ENCODE results near the gene FILIP1.
A peak's percentile ranks its signal among the peaks of the same experiment; 100 is the strongest.

FILIP1 gene

GRCh38 chr6:75249837-75250236 lies 243.8 kb downstream of the FILIP1 start:
- H3K4me1 ChIP-seq (ENCODE audit: insufficient read depth, low read length), result peaks cover 2% of the 10 kb centered on the region
- no peak overlapping the region for H3K4me2 ChIP-seq (ENCODE audit: insufficient read depth, low read length)
- no peak overlapping the region for H2AFZ ChIP-seq (ENCODE audit: low read depth, low read length)
- H3K4me3 ChIP-seq (ENCODE audit: low read depth in 1 of 2, low read length in 2 of 2), result no peak overlapping the region
- TF ChIP-seq CTCF (IDR thresholded peaks at IDR 0.05; ENCODE audit: borderline replicate concordance, extremely low read depth, low read length, poor library complexity, severe bottlenecking) (no peak), EZH2 (IDR thresholded peaks at IDR 0.05; ENCODE audit: borderline replicate concordance, low read depth, low read length, severe bottlenecking) (no peak)
- H3K36me3 ChIP-seq (ENCODE audit: insufficient read depth, low read length), result peaks cover 4% of the 10 kb centered on the region; the same call in 1 of the 2 replicates
- H3K9ac ChIP-seq (ENCODE audit: low read depth, low read length), result no peak overlapping the region
- H3K27me3 ChIP-seq (ENCODE audit: insufficient read depth, low read length, poor library complexity), result no peaks in the 10 kb centered on the region
- H3K79me2 ChIP-seq (ENCODE audit: insufficient read depth, low read length), result no peaks in the 10 kb centered on the region
- no peak for DNase-seq
- no peaks in the 10 kb centered on the region for H4K20me1 ChIP-seq (ENCODE audit: insufficient read depth, low read length)
- H3K27ac ChIP-seq (ENCODE audit: low read length), result no peak overlapping the region
- H3K9me3 ChIP-seq (ENCODE audit: insufficient read depth, low read length, severe bottlenecking), result no peaks in the 10 kb centered on the region
- ATAC-seq (ENCODE audit: insufficient read depth, low read depth), result no peak

- Histone ChIP-seq H4K20me1 (ENCODE audit: insufficient read depth, low read length) (no peaks in the 10 kb centered on the region), H3K4me1 (ENCODE audit: insufficient read depth, low read length) (peaks cover 26% of the 10 kb centered on the region), H3K9me3 (ENCODE audit: insufficient read depth, low read length, severe bottlenecking) (no peaks in the 10 kb centered on the region), H3K36me3 (ENCODE audit: insufficient read depth, low read length) (no peaks in the 10 kb centered on the region), H2AFZ (ENCODE audit: low read depth, low read length) (no peak overlapping the region), H3K27ac (ENCODE audit: low read length) (no peak overlapping the region), H3K27me3 (ENCODE audit: insufficient read depth, low read length, poor library complexity) (no peaks in the 10 kb centered on the region), H3K9ac (ENCODE audit: low read depth, low read length) (no peak overlapping the region), H3K79me2 (ENCODE audit: insufficient read depth, low read length) (peaks cover 22% of the 10 kb centered on the region), H3K4me3 (ENCODE audit: low read depth in 1 of 2, low read length in 2 of 2) (no peak overlapping the region), H3K4me2 (ENCODE audit: insufficient read depth, low read length) (no peak overlapping the region)
- no peak for ATAC-seq (ENCODE audit: insufficient read depth, low read depth)
- DNase-seq, result no peak
- TF ChIP-seq EZH2 (IDR thresholded peaks at IDR 0.05; ENCODE audit: borderline replicate concordance, low read depth, low read length, severe bottlenecking), result no peak
- no peak for TF ChIP-seq CTCF (IDR thresholded peaks at IDR 0.05; ENCODE audit: borderline replicate concordance, extremely low read depth, low read length, poor library complexity, severe bottlenecking)
These were observed 247.2 kb downstream of the FILIP1 start for GRCh38 chr6:75246386-75246785.

- TF ChIP-seq CTCF (IDR thresholded peaks at IDR 0.05; ENCODE audit: borderline replicate concordance, extremely low read depth, low read length, poor library complexity, severe bottlenecking), result no peak
- TF ChIP-seq EZH2 (IDR thresholded peaks at IDR 0.05; ENCODE audit: borderline replicate concordance, low read depth, low read length, severe bottlenecking), result no peak
- H3K4me1 ChIP-seq (ENCODE audit: insufficient read depth, low read length), result peaks cover 32% of the 10 kb centered on the region
- peaks cover 22% of the 10 kb centered on the region for H3K36me3 ChIP-seq (ENCODE audit: insufficient read depth, low read length)
- H4K20me1 ChIP-seq (ENCODE audit: insufficient read depth, low read length), result peaks cover 10% of the 10 kb centered on the region; the same call in 1 of the 2 replicates
- no peak for DNase-seq
- no peak for ATAC-seq (ENCODE audit: insufficient read depth, low read depth)
- peak overlapping the region; percentile 82 for H3K9ac ChIP-seq (ENCODE audit: low read depth, low read length)
- peak overlapping the region; percentile 98; a peak in 3 of 4 replicates for H3K4me3 ChIP-seq (ENCODE audit: low read depth in 1 of 2, low read length in 2 of 2)
- peak overlapping the region; percentile 74 for H3K4me2 ChIP-seq (ENCODE audit: insufficient read depth, low read length)
- H3K27me3 ChIP-seq (ENCODE audit: insufficient read depth, low read length, poor library complexity), result no peaks in the 10 kb centered on the region
- no peaks in the 10 kb centered on the region for H3K9me3 ChIP-seq (ENCODE audit: insufficient read depth, low read length, severe bottlenecking)
- peak overlapping the region; percentile 91 for H2AFZ ChIP-seq (ENCODE audit: low read depth, low read length)
- H3K27ac ChIP-seq (ENCODE audit: low read length), result peak overlapping the region; percentile 99
- peaks cover 39% of the 10 kb centered on the region for H3K79me2 ChIP-seq (ENCODE audit: insufficient read depth, low read length)
These were observed 249.5 kb downstream of the FILIP1 start for GRCh38 chr6:75244063-75244584.

Data from DND-41 (cell line).